Small intestine (tissue), 16 donors: ENCODE measurements around the gene GATA1. TPM values are rescaled to one million over a fixed set of nuclear protein-coding genes. Genes with fewer than 3 reads are reported as not detected.

Experiments
- DNase-seq, 2 donors: peaks; one replicate each; pipeline versions ENCODE4 v3.0.0 to v3.0.0-alpha.2; 2013
- FAIRE-seq: peaks from 2 replicates; lab custom pipeline; 2012; peaks lifted over from hg19 to GRCh38; lab: Jason Lieb, UNC
- H3K27ac ChIP-seq, 3 donors: one replicate each; pipeline ENCODE4 v1.5.1; 2013; ENCODE audit warnings: low read length in 2 of 3, mild to moderate bottlenecking in 2 of 3, control low read depth in 1 of 3, inconsistent platforms in 1 of 3, low read depth in 1 of 3, moderate library complexity in 1 of 3
- H3K27me3 ChIP-seq, 3 donors: one replicate each; pipeline ENCODE4 v1.6.1; 2013; ENCODE audit warnings: low read length in 3 of 3, inconsistent platforms in 1 of 3; ENCODE audit not compliant: control insufficient read depth in 3 of 3, insufficient read depth in 3 of 3
- H3K36me3 ChIP-seq, 3 donors: one replicate each; pipeline ENCODE4 v1.6.1; 2013; ENCODE audit warnings: low read length in 3 of 3, inconsistent platforms in 1 of 3, low read depth in 1 of 3, mild to moderate bottlenecking in 1 of 3, moderate library complexity in 1 of 3; ENCODE audit not compliant: control insufficient read depth in 3 of 3, insufficient read depth in 2 of 3
- H3K4me1 ChIP-seq, 3 donors: one replicate each; pipeline ENCODE4 v1.6.1; 2013; ENCODE audit warnings: low read length in 2 of 3, inconsistent platforms in 1 of 3, low read depth in 1 of 3, mild to moderate bottlenecking in 1 of 3, moderate library complexity in 1 of 3; ENCODE audit not compliant: control insufficient read depth in 3 of 3, insufficient read depth in 2 of 3
- H3K4me3 ChIP-seq, 3 donors: one replicate each; pipeline ENCODE4 v1.5.1; 2013; ENCODE audit warnings: low read length in 3 of 3, control low read depth in 1 of 3, inconsistent platforms in 1 of 3, low read depth in 1 of 3, mild to moderate bottlenecking in 1 of 3, moderate library complexity in 1 of 3
- H3K9me3 ChIP-seq, 2 donors: one replicate each; pipeline ENCODE4 v1.6.1; 2013; ENCODE audit warnings: low read depth in 1 of 2, low read length in 1 of 2; ENCODE audit not compliant: control insufficient read depth in 2 of 2, insufficient read depth in 1 of 2
- WGBS, 3 donors: extraction: QIAGEN DNeasy Blood & Tissue Kit; methylation state at CpG; one replicate each; pipeline ENCODE4 v1.1.7; 2013; 5-methylcytosine and 5-hydroxymethylcytosine counted together
- long read RNA-seq, 10 donors: transcript quantifications; one replicate each; lab custom pipeline, GENCODE V29; 2026
- polyA plus RNA-seq, 4 donors: library from polyadenylated mRNA; stranded (reverse) in 3 of 4; unstranded in 1 of 4; fragments of 200-250 nt in 3 of 4; fragments of 120-200 nt in 1 of 4; gene quantifications; one replicate each; pipeline versions ENCODE4 v1.2.1 to v1.2.3, GENCODE V29; 2013
- donor health status: healthy with polysubstance abuse.
- donor health status: control.
- donor health status: control.
- donor health status: Bipolar disorder and iron deficiency.
- donor health status: healthy.

Gene GATA1
- polyA plus RNA-seq = under 1 TPM in 2 of 4 donors, not detected in 2; 0.09 to 0.32 TPM
- long read RNA-seq, donor 1 = 0 reads
- long read RNA-seq, donor 2 = 0 reads
- long read RNA-seq, donor 3 = 0 reads
- long read RNA-seq, donor 4 = 0 reads
- long read RNA-seq, donor 5 = 0 reads
- long read RNA-seq, donor 6 = 0 reads
- long read RNA-seq, donor 7 = 0 reads
- long read RNA-seq, donor 8 = 0 reads
- long read RNA-seq, donor 9 = 0 reads
- long read RNA-seq, donor 10 = 0 reads

DNA sequence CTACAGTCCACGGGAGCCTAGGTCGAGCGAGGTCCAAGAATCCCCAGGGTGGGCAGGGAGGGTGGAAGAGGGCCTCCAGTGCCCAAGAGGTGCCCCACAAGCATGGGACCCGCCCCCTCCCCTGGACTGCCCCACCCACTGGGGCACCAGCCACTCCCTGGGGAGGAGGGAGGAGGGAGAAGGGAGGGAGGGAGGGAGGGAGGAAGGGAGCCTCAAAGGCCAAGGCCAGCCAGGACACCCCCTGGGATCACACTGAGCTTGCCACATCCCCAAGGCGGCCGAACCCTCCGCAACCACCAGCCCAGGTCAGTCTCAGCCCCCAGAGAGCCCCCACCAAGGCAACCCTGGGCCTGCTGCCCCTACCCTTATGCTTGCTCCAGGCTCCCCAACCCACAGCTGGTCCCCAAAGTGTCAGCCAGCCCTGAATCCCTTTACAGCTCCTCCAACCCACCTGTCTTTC, at the start of gene GATA1:
GATA1 (plus strand) TSS at position 250 of the 460 bp plus-strand sequence. CDS start 4,520 bp downstream, outside the sequence.
- Histone ChIP-seq H3K36me3 (no peaks in the 10 kb centered on the region), H3K27me3 (no peaks in the 10 kb centered on the region), H3K4me1 (no peaks in the 10 kb centered on the region), H3K27ac (no peak within 1 kb of the TSS), H3K9me3 (no peaks in the 10 kb centered on the region), H3K4me3 (no peak within 1 kb of the TSS)
- FAIRE-seq (no peak), DNase-seq (no peak)
- WGBS, 3 donors = 63 to 75% (median 71%) methylated on average over 4 to 7 of the region's 7 CpGs

DNA sequence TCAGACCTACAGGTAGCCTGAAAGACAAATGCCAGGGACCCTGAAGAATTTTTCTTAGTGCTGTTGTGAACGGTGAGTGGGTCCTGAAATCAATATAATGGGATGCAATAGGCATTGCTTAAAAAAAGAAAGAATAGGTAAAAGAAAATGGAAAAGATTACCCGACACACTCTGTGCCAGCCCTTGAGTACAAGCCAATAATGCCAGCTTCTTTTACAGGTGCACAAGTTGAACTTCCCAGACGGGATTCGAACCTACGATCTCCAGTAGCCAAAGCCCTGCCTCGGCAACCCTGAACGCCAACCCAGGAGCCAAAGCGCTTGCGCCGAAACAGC, 49.5 kb upstream of the GATA1 start:
- DNase-seq (no peak), FAIRE-seq (no peak)
- Histone ChIP-seq H3K4me3 (peak overlapping the region in 1 of 3 donors; percentile 7), H3K36me3 (no peaks in the 10 kb centered on the region), H3K27me3 (no peaks in the 10 kb centered on the region), H3K4me1 (no peaks in the 10 kb centered on the region), H3K27ac (peak overlapping the region in 1 of 3 donors; percentile 50), H3K9me3 (no peaks in the 10 kb centered on the region)
- WGBS, 3 donors = 6 to 30% (median 23%) methylated on average over 10 of the region's 10 CpGs

DNA sequence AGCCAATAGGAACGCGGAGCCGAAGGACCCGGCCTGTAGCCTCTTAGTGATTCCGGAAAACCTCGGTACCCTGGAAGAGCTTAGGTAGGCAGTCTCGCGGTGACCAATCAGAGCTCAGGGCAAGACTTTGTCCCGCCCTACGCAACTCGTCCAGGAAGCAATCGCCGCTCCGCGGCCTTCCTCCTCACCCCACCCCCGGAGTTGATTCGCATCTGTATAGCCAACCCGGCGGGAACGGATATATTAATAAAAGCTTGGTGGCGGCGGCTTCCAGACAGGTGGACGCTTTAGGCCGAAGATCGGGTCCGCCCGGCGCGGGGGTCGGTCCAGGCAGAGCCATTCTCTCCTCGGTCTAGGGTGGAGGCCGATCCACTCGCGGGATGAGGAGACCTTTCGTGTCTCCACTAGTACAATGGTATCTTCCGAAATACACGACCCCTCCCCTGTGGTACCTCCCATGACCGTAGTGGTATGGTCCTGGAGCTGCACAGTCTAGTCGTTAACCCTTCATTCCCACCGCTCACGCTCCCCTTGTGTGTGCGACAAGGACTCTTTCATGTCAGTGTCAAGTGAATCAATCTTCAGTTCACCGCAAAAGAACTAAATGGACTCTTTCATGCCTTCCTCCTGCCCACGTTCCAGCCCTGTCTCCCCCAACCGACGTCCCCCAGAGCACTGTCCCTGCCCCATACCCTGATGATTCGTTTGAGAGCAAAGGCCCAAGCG, 49.0 kb upstream of the GATA1 start:
- peak overlapping the region; percentile 83 to 93 (median 86) for H3K27ac ChIP-seq
- H3K27me3 ChIP-seq = no peaks in the 10 kb centered on the region
- DNase-seq (peak; percentile 94 to 96), FAIRE-seq (peak; percentile 65)
- WGBS, 3 donors = 0 to 36% (median 6%) methylated on average over 39 to 48 of the region's 48 CpGs
- no peaks in the 10 kb centered on the region for H3K4me1 ChIP-seq
- H3K36me3 ChIP-seq = no peaks in the 10 kb centered on the region
- peak overlapping the region; percentile 45 to 73 (median 54) for H3K4me3 ChIP-seq
- no peaks in the 10 kb centered on the region for H3K9me3 ChIP-seq

DNA sequence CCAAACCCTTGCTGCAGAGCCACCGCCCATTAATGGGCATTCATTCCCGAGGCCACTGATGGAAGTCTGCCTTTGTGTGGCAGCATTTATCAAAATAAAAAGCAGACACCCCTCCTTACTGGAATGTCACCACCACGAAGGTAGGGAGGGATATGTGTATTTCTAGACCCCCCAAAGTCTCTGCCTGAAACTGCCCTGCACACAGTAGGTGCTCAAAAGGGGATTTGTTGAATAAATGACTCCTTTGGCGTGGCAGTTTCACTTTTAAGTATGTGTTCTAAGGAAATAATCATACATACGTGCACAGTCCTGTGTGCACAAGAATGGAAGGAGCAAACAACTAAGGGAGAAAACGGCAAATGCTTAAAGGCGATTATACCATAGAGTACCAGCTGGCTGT, 48.5 kb upstream of the GATA1 start:
- Histone ChIP-seq H3K4me1 (no peaks in the 10 kb centered on the region), H3K4me3 (peak overlapping the region; percentile 45 to 73 (median 54)), H3K36me3 (no peaks in the 10 kb centered on the region), H3K27ac (peak overlapping the region; percentile 83 to 93 (median 86)), H3K27me3 (no peaks in the 10 kb centered on the region), H3K9me3 (no peaks in the 10 kb centered on the region)
- 42 to 59% (median 53%) methylated on average over 7 of the region's 7 CpGs for WGBS, 3 donors
- FAIRE-seq (no peak), DNase-seq (no peak)

DNA sequence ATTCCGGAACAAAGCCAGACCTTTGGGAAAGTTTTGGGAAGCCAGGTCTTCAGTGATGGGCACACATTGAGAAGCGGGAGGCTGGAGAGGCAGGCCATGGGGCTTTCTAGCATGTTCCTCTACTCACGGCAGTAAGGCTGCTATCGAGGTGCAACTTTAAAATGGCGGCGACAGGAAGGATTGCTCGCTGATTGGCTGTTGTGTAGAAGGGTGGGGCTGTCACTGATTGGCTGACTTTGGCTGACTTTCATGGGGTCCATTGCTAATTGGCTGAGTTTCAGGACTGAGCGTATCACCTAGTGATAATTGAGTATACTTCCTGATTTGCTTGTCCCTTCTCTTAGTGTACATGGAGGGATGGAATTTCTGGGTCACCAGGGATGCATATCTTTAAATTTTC, 44.6 kb upstream of the GATA1 start:
- no peak overlapping the region for H3K4me3 ChIP-seq
- FAIRE-seq = no peak
- DNase-seq = no peak
- H3K27me3 ChIP-seq = no peaks in the 10 kb centered on the region
- H3K36me3 ChIP-seq = no peaks in the 10 kb centered on the region
- H3K27ac ChIP-seq = no peak overlapping the region
- no peaks in the 10 kb centered on the region for H3K4me1 ChIP-seq
- H3K9me3 ChIP-seq = no peaks in the 10 kb centered on the region
- WGBS, 3 donors = 94 to 97% (median 94%) methylated on average over 8 of the region's 8 CpGs

DNA sequence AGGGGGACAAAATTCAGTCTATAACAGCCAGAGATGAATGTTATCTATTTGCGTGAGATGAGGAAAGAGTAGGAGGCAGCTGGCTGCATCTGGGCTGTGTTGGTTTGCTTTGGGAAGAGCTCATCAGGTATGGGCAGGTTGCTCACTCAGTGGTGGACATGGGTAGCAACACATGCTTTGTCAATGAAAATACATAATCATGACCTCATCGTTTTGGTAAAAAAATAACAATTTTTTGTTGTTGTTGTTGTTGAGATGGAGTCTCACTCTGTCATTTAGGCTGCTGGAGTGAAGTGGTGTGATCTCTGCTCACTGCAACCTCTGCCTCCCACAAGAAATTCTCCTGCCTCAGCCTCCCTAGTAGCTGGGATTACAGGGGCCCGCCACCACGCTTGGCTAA, 41.2 kb upstream of the GATA1 start:
- no peaks in the 10 kb centered on the region for H3K27me3 ChIP-seq
- H3K9me3 ChIP-seq = peaks cover 0 to 2% of the 10 kb centered on the region in 2 donors
- no peak overlapping the region for H3K4me3 ChIP-seq
- DNase-seq (no peak), FAIRE-seq (no peak)
- no peak overlapping the region for H3K27ac ChIP-seq
- H3K4me1 ChIP-seq = no peaks in the 10 kb centered on the region
- H3K36me3 ChIP-seq = no peaks in the 10 kb centered on the region
- WGBS, 3 donors = 69 to 92% (median 80%) methylated on average over 2 to 4 of the region's 4 CpGs

DNA sequence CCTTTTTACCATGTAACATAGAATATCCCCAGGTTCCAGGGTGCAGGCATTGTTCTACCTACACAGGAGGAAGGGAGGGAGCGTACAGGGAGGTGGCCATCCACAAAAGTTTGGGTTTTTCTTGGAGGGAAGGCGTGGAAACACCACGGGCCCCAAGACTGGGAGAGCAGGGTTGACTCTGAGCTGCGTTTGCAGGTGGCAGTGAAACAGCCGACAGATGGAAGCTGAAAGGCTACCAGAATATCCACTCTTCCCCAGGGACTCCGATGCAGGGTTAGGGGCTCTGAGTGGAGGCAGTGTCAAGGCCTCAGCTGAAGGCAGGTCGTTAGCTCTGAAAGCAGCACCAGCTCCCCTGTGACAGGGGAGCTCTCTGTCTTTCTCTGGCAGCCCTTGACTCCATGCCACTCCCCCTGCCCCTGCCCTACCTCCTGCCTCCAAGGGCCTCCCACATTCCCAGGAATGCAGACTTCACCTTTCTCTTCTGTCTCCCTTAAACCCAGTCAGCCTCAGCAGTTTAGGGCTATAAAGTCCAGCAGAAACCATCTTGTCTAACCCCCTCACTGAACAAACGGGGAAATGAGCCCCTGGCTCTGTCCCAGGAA, 38.9 kb upstream of the GATA1 start:
- WGBS, 3 donors = 66 to 79% (median 77%) methylated on average over 6 to 8 of the region's 8 CpGs
- Histone ChIP-seq H3K36me3 (no peaks in the 10 kb centered on the region), H3K27me3 (no peaks in the 10 kb centered on the region), H3K9me3 (peaks cover 0 to 2% of the 10 kb centered on the region in 2 donors), H3K4me1 (no peaks in the 10 kb centered on the region), H3K4me3 (no peak overlapping the region), H3K27ac (no peak overlapping the region)
- FAIRE-seq (no peak), DNase-seq (no peak)

DNA sequence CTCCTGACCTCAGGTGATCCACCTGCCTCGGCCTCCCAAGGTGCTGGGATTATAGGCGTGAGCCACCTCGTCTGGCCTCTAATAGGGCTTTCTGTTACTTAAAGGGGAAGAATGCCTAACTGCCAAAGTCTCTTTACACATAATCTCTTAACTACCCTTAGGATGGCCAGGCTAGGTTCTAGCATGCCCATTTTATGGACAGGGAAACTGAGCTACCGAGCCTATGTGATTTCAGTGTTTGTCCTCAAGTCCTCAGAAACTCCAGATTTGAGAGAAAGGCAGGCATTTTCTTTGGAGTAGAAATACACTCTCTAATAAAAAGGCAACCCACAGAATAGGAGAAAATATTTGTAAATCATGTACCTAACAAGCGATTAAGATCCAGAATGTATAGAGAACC, 37.2 kb upstream of the GATA1 start:
- Histone ChIP-seq H3K4me3 (no peak overlapping the region), H3K4me1 (no peaks in the 10 kb centered on the region), H3K27ac (no peak overlapping the region), H3K36me3 (no peaks in the 10 kb centered on the region), H3K9me3 (peaks cover 0 to 2% of the 10 kb centered on the region in 2 donors), H3K27me3 (no peaks in the 10 kb centered on the region)
- FAIRE-seq (no peak), DNase-seq (no peak)
- 84 to 92% (median 85%) methylated on average over 5 of the region's 5 CpGs for WGBS, 3 donors
